Measurements from ENCODE around the gene ZNF597.

The ZNF597 gene

GRCh38 chr16:3471518-3472176 is 28.3 kb upstream of the ZNF597 start:
- H3K27ac ChIP-seq: no peak overlapping the region
- DNase-seq (ENCODE audit: low read depth, low spot score): no peak
- no peak for TF ChIP-seq FOXP2 (optimal IDR thresholded peaks at IDR 0.05; ENCODE audit: control extremely low read depth, extremely low read length, insufficient read depth)
- no peak for TF ChIP-seq POLR2AphosphoS5 (IDR thresholded peaks at IDR 0.05; ENCODE audit: borderline replicate concordance, low read depth, low read length)
- TF ChIP-seq EZH2 (IDR thresholded peaks at IDR 0.05): no peak
- no peak overlapping the region for H3K9ac ChIP-seq (ENCODE audit: insufficient read length)
- H3K4me3 ChIP-seq: no peak overlapping the region
- no peaks in the 10 kb centered on the region for H3K9me3 ChIP-seq (ENCODE audit: low read depth, low read length)
- H3K36me3 ChIP-seq (ENCODE audit: insufficient read depth, low read length): no peaks in the 10 kb centered on the region

DNA sequence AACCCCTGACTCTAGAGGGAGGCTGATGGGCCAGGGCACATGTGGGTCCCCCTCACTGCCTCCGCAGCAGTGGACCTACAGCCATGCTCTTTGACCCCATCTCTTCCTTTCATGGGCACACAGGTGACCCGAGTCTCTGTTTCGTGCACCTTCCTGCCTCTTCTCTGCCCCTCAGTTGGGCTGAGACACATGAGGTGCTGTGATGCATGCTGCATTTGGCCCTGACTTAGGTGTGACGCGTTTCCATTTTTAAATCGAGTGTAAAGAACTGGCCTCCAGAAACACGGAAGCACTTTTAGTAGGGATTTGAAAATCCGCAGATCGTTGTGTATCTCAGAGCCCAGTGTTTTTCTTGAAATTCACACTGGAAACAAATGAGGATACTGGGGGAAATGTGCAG is 27.4 kb upstream of the ZNF597 start:
- no peak for DNase-seq (ENCODE audit: low read depth, low spot score)
- Histone ChIP-seq H3K9me3 (ENCODE audit: low read depth, low read length) (no peaks in the 10 kb centered on the region), H3K9ac (ENCODE audit: insufficient read length) (no peak overlapping the region), H3K4me3 (no peak overlapping the region), H3K27ac (no peak overlapping the region), H3K36me3 (ENCODE audit: insufficient read depth, low read length) (peaks cover 3% of the 10 kb centered on the region; the same call in 1 of the 2 replicates)
- TF ChIP-seq EZH2 (IDR thresholded peaks at IDR 0.05): no peak
- no peak for TF ChIP-seq POLR2AphosphoS5 (IDR thresholded peaks at IDR 0.05; ENCODE audit: borderline replicate concordance, low read depth, low read length)
- TF ChIP-seq FOXP2 (optimal IDR thresholded peaks at IDR 0.05; ENCODE audit: control extremely low read depth, extremely low read length, insufficient read depth): no peak

DNA sequence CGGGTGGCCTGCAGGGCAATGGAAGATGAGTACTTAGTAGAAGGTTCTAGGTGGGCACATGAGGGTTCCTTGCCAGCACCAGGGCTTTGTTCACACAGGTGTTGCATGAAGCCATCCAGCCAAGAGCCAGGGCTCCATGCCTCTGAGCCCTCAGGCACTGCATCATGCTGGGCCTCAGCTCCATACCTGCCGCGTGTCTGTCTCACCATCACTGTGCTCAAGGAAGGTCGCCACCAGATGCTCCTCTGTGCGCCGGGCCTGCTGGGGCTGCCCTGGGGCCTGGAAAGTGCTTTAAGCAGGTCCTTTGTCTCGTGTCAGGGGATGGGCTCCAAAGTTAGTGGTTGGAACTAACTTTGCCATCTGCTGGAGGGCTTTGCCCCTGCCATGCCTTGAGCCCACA is 26.4 kb upstream of the ZNF597 start:
- Histone ChIP-seq H3K27ac (no peak overlapping the region), H3K9me3 (ENCODE audit: low read depth, low read length) (no peaks in the 10 kb centered on the region), H3K9ac (ENCODE audit: insufficient read length) (no peak overlapping the region), H3K36me3 (ENCODE audit: insufficient read depth, low read length) (peaks cover 3% of the 10 kb centered on the region; the same call in 1 of the 2 replicates), H3K4me3 (no peak overlapping the region)
- DNase-seq (ENCODE audit: low read depth, low spot score): no peak
- TF ChIP-seq POLR2AphosphoS5 (IDR thresholded peaks at IDR 0.05; ENCODE audit: borderline replicate concordance, low read depth, low read length): no peak
- no peak for TF ChIP-seq EZH2 (IDR thresholded peaks at IDR 0.05)
- no peak for TF ChIP-seq FOXP2 (optimal IDR thresholded peaks at IDR 0.05; ENCODE audit: control extremely low read depth, extremely low read length, insufficient read depth)

DNA sequence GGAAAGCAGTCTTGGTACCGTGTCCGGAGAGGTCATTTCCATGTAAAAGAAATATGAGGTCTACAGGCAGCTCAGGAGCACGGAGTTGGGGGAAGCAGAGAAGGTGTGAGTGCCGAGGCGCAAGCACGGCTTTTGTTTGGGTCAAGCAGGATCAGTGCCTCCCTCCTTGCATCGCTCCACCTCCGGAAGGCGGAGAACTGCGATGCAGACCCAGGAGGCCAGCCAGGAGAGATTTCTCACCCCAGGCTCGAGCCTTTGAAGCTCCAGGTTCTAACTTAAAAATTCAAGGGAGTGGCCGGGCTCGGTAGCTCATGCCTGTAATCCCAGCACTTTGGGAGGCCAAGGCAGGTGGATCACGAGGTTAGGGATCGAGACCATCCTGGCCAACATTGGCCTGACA is 25.2 kb upstream of the ZNF597 start:
- Histone ChIP-seq H3K36me3 (ENCODE audit: insufficient read depth, low read length) (peaks cover 3% of the 10 kb centered on the region; the same call in 1 of the 2 replicates), H3K27ac (no peak overlapping the region), H3K4me3 (no peak overlapping the region), H3K9me3 (ENCODE audit: low read depth, low read length) (no peaks in the 10 kb centered on the region), H3K9ac (ENCODE audit: insufficient read length) (no peak overlapping the region)
- DNase-seq (ENCODE audit: low read depth, low spot score): no peak
- no peak for TF ChIP-seq FOXP2 (optimal IDR thresholded peaks at IDR 0.05; ENCODE audit: control extremely low read depth, extremely low read length, insufficient read depth)
- no peak for TF ChIP-seq POLR2AphosphoS5 (IDR thresholded peaks at IDR 0.05; ENCODE audit: borderline replicate concordance, low read depth, low read length)
- TF ChIP-seq EZH2 (IDR thresholded peaks at IDR 0.05): no peak

DNA sequence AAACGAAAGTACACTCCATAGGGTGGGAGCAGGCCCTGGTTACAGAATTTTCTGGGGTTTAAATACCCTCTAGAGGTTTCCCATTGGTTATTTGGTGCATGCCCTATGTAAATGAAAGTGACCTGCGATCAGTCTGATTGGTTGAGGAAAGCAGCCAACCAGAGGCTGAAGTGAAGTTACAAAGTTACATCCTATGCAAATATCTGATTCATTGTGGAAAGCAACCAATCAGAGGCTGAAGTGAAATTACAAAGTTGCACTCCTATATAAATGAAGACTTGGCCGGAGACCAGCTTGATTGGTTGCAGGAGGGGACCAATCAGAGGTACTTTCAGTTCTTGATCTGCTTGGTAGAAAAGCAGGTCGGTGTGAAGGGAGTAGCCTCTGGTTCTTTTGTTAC is 24.6 kb upstream of the ZNF597 start:
- Histone ChIP-seq H3K27ac (no peak overlapping the region), H3K4me3 (no peak overlapping the region), H3K36me3 (ENCODE audit: insufficient read depth, low read length) (peaks cover 3% of the 10 kb centered on the region; the same call in 1 of the 2 replicates), H3K9me3 (ENCODE audit: low read depth, low read length) (no peaks in the 10 kb centered on the region), H3K9ac (ENCODE audit: insufficient read length) (no peak overlapping the region)
- TF ChIP-seq POLR2AphosphoS5 (IDR thresholded peaks at IDR 0.05; ENCODE audit: borderline replicate concordance, low read depth, low read length) (no peak), EZH2 (IDR thresholded peaks at IDR 0.05) (no peak), FOXP2 (optimal IDR thresholded peaks at IDR 0.05; ENCODE audit: control extremely low read depth, extremely low read length, insufficient read depth) (no peak)
- DNase-seq (ENCODE audit: low read depth, low spot score): no peak

GRCh38 chr16:3467182-3467581 is 23.9 kb upstream of the ZNF597 start:
- no peak for DNase-seq (ENCODE audit: low read depth, low spot score)
- TF ChIP-seq POLR2AphosphoS5 (IDR thresholded peaks at IDR 0.05; ENCODE audit: borderline replicate concordance, low read depth, low read length) (no peak), FOXP2 (optimal IDR thresholded peaks at IDR 0.05; ENCODE audit: control extremely low read depth, extremely low read length, insufficient read depth) (no peak), EZH2 (IDR thresholded peaks at IDR 0.05) (no peak)
- H3K9ac ChIP-seq (ENCODE audit: insufficient read length): no peak overlapping the region
- no peak overlapping the region for H3K4me3 ChIP-seq
- no peak overlapping the region for H3K27ac ChIP-seq
- peaks cover 3% of the 10 kb centered on the region; the same call in 1 of the 2 replicates for H3K36me3 ChIP-seq (ENCODE audit: insufficient read depth, low read length)
- H3K9me3 ChIP-seq (ENCODE audit: low read depth, low read length): no peaks in the 10 kb centered on the region

GRCh38 chr16:3465911-3466584 is 22.7 kb upstream of the ZNF597 start:
- Histone ChIP-seq H3K9me3 (ENCODE audit: low read depth, low read length) (no peaks in the 10 kb centered on the region), H3K27ac (no peak overlapping the region), H3K9ac (ENCODE audit: insufficient read length) (no peak overlapping the region), H3K4me3 (no peak overlapping the region), H3K36me3 (ENCODE audit: insufficient read depth, low read length) (peaks cover 3% of the 10 kb centered on the region; the same call in 1 of the 2 replicates)
- DNase-seq (ENCODE audit: low read depth, low spot score): no peak
- TF ChIP-seq POLR2AphosphoS5 (IDR thresholded peaks at IDR 0.05; ENCODE audit: borderline replicate concordance, low read depth, low read length) (no peak), FOXP2 (optimal IDR thresholded peaks at IDR 0.05; ENCODE audit: control extremely low read depth, extremely low read length, insufficient read depth) (no peak), EZH2 (IDR thresholded peaks at IDR 0.05) (no peak)

GRCh38 chr16:3465301-3465700 is 22.0 kb upstream of the ZNF597 start:
- Histone ChIP-seq H3K27ac (no peak overlapping the region), H3K36me3 (ENCODE audit: insufficient read depth, low read length) (peaks cover 6% of the 10 kb centered on the region; the same call in 1 of the 2 replicates), H3K9ac (ENCODE audit: insufficient read length) (no peak overlapping the region), H3K9me3 (ENCODE audit: low read depth, low read length) (no peaks in the 10 kb centered on the region), H3K4me3 (no peak overlapping the region)
- TF ChIP-seq FOXP2 (optimal IDR thresholded peaks at IDR 0.05; ENCODE audit: control extremely low read depth, extremely low read length, insufficient read depth): no peak
- no peak for DNase-seq (ENCODE audit: low read depth, low spot score)
